Activated CD4-positive, alpha-beta T cell treated with anti-CD3 and anti-CD28 coated beads, Interleukin-2, Interleukin-4, amounts not matched to agents 100 ng/mL and 50 ng/mL, durations not matched to agents 16 hours and 8 hours (primary cell): ENCODE results near the gene PTGS1.

Experiments
- DNase-seq: peaks from one replicate; pipeline ENCODE4 v3.0.0-alpha.2; 2020; ENCODE audit warnings: low spot score

Gene PTGS1

DNA sequence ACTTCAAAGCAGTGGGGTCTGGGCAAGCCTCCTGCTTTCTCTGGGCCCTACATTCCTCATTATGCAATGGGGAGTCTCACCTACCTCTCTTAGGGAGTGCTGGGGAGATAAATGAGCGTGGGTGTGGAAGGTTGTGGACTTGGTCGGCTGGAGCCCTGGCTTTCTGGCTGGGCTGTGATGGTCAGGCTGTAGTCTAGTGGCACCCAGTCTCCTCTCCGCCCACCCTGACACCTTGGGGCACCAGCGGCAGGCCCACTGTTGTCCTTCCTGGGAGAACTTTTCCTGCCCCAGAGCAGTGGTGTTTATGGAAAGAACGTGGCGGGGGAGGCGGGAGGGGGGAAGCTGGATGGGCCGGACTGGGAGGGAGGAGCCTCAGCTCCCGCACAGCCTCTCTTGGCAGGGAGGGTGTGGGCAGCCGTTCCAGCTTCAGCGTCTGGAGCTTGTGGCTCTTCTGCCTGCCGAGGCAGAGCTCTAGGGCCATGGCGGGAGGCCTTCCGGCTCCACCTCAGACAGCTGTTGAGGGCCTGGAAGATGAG lies 4.1 kb downstream of the PTGS1 start:
- no peak for DNase-seq

DNA sequence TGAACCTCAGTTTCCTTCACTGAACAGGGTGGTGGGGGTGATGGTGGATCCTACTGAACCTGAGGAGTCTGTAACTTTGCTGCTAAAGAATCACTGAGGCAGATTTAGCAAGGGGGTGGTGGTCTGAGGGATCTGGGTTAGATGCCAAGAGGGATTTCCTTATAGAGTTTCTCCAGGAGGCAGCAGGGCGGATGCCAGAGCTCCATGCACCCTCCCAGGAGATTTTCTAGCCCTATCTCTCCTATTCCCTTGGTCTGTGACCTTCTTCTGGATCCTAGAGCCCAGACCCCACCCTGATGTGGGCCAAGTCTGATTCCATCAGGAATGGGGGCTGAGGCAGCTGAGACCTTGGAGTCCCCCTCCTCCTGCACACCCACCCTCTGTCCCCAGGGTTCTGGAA lies 6.0 kb downstream of the PTGS1 start:
- no peak for DNase-seq

DNA sequence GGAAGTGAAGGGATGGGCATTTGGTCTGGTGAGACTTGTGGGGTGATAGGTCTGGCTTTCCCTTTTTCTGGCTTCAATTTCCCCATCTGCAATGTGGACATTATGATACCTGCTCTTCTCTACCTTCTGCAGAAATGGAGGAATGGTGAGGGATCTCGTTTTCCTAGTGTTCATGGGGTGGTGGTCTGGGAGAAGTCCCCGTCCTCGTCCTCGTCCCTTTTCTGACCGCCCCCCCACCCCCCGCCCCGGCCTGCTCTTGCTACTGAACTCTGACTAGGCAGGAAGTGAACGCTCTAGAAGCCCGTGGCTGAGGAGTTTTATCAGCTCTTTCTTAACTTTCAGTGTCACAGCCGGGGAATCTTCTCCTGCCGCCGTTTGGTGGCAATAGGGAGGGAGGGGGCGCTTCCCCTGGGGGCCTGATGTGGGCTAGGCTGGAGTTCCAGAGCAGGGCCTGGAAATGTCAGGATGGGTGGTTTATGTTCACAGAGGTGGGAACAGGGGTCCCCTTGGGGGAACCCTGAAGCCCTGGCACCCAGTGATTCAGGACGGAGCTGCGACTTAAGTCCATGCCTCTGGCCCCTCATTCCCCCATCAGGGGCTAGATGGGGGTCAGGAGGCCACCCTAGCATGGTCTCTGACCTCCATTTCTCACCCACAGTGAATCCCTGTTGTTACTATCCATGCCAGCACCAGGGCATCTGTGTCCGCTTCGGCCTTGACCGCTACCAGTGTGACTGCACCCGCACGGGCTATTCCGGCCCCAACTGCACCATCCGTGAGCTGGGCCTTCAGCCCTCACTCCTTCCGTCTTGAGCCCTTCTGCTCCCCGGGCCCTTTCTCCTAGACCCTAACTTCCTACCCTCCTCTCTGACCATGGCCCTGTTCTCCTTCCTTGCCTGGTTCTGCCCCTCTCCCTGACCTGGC lies 6.7 kb downstream of the PTGS1 start:
- DNase-seq: no peak

GRCh38 chr9:122378236-122378635 lies 7.4 kb downstream of the PTGS1 start:
- DNase-seq: no peak

- no peak for DNase-seq
Measured at GRCh38 chr9:122379340-122379739, 8.5 kb downstream of the PTGS1 start.

DNA sequence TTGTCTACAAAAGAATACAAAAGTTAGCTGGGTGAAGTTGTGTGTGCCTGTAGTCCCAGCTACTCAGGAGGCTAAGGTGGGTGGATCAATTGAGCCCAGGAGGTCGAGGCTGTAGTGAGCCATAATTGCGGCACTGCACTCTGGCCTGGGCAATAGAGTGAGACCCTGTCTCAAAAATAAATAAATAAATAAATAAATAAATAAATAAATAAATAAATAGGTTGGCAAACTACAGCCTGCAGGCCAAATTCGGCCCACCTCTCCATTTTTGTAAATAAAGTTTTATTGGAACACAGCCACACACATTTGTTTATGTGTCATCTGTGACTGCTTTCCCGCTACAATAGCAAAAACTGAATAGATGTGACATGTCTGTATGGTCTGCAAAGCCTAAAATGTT lies 9.5 kb downstream of the PTGS1 start:
- no peak for DNase-seq

DNA sequence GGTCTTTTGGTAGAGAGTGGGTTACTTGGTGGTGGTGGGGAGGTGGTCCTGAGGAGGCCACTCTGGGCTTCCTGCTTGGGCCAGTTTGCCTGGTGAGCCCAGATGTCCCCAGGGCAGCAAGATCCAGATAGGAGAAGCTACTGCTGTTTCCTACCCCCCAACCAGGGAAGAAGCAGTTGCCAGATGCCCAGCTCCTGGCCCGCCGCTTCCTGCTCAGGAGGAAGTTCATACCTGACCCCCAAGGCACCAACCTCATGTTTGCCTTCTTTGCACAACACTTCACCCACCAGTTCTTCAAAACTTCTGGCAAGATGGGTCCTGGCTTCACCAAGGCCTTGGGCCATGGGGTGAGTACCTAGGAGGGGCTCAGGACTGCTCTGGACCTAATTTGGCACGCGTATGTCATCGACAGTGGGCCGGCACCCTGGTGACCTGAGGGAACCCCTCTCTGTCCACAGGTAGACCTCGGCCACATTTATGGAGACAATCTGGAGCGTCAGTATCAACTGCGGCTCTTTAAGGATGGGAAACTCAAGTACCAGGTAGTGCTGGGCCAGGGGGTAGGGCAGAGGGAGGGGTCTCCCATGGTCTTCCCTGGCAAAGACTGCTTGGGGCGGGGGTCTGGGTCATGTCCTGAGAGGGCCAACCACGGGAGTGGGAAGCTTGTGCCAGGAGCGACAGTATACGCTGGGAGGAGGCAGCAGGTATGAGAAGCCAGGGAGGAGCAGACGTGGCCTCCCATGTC lies 10.6 kb downstream of the PTGS1 start:
- DNase-seq: no peak

- DNase-seq: no peak
Measured at GRCh38 chr9:122382901-122383850, 12.4 kb downstream of the PTGS1 start.

DNA sequence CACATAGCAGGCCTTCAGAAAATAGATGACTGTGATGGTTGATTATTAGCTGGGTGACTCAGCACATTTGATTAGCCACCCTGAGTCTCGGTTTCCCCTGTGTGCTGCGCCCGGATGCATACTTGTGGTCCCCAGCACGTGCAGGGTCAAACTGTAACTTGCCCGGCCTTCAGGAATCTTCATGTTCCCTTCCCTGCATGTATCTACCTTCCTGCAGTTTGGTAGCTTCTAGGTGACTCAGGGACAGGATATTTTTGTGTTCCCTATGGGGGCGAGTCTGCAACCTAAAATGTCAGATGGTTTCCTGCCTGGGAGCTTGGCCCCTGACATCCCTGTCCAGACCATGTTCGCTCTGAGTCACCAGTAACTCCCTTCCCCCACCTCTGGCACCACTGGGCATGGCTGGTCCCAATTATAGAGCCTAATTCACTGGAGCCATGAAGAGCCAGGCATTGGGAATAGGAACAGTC lies 13.2 kb downstream of the PTGS1 start:
- no peak for DNase-seq

GRCh38 chr9:122386311-122386872 lies 15.6 kb downstream of the PTGS1 start:
- DNase-seq: no peak

DNA sequence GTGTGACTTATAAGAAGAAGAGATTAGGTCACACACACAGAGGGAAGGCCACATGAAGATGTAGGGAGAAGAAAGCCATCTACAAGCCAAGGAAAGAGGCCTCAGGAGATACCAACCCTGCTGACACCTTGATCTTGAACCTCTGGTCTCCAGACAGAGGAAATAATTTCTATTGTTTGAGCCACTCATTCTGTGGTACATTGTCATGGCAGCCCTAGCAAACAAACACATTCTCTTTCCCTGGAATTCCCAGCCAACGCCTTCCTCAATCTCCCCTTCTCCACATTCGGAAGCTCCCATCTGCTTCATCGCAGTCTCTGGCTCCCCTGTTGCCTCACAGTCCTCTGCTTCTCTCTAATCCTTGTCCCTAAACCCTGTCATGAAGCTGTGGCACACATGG lies 16.7 kb downstream of the PTGS1 start:
- no peak for DNase-seq

GRCh38 chr9:122389195-122389594 lies 18.4 kb downstream of the PTGS1 start:
- no peak for DNase-seq

DNA sequence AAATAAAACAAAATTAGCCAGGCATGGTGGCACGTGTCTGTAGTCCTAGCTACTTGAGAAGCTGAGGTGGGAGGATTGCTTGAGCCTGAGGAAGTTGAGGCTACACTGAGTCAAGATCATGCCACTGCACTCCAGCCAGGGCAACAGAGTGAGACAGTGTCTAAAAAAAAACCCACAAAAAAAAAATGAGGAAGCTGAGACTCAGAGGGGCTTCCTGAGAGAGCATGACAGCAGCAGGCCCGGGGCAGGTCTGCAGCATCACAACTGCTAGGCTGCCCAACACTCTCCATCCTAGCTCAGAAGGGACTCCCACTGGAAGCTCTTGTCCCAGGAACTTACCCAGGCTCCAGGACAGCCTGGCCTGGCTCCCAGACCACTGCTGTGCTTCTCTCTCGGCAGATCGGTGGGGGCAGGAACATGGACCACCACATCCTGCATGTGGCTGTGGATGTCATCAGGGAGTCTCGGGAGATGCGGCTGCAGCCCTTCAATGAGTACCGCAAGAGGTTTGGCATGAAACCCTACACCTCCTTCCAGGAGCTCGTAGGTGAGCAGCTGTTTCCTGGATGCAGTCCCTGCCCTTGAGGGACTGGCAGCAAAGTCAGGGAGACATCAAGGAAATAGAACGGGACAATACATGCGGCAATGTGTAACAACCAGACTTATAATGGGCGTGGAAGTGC lies 19.1 kb downstream of the PTGS1 start:
- no peak for DNase-seq

DNA sequence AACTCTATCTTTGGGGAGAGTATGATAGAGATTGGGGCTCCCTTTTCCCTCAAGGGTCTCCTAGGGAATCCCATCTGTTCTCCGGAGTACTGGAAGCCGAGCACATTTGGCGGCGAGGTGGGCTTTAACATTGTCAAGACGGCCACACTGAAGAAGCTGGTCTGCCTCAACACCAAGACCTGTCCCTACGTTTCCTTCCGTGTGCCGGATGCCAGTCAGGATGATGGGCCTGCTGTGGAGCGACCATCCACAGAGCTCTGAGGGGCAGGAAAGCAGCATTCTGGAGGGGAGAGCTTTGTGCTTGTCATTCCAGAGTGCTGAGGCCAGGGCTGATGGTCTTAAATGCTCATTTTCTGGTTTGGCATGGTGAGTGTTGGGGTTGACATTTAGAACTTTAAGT lies 21.5 kb downstream of the PTGS1 start:
- no peak for DNase-seq

DNA sequence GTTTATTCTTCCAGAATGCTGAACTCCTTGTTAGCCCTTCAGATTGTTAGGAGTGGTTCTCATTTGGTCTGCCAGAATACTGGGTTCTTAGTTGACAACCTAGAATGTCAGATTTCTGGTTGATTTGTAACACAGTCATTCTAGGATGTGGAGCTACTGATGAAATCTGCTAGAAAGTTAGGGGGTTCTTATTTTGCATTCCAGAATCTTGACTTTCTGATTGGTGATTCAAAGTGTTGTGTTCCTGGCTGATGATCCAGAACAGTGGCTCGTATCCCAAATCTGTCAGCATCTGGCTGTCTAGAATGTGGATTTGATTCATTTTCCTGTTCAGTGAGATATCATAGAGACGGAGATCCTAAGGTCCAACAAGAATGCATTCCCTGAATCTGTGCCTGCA lies 21.9 kb downstream of the PTGS1 start:
- no peak for DNase-seq

DNA sequence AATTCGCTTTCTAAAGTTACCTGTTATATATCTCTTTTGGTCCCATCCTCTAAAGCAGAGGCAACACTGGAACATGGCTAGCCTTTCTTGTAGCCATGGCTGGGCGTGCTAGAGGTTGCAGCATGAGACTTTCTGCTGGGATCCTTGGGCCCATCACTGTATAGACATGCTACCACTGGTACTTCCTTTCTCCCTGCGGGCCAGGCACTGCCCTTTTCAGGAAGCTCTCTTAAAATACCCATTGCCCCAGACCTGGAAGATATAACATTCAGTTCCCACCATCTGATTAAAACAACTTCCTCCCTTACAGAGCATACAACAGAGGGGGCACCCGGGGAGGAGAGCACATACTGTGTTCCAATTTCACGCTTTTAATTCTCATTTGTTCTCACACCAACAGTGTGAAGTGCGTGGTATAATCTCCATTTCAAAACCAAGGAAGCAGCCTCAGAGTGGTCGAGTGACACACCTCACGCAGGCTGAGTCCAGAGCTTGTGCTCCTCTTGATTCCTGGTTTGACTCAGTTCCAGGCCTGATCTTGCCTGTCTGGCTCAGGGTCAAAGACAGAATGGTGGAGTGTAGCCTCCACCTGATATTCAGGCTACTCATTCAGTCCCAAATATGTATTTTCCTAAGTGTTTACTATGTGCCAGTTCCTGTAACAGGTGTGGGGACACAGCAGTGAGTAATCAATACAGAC lies 22.6 kb downstream of the PTGS1 start:
- no peak for DNase-seq

DNA sequence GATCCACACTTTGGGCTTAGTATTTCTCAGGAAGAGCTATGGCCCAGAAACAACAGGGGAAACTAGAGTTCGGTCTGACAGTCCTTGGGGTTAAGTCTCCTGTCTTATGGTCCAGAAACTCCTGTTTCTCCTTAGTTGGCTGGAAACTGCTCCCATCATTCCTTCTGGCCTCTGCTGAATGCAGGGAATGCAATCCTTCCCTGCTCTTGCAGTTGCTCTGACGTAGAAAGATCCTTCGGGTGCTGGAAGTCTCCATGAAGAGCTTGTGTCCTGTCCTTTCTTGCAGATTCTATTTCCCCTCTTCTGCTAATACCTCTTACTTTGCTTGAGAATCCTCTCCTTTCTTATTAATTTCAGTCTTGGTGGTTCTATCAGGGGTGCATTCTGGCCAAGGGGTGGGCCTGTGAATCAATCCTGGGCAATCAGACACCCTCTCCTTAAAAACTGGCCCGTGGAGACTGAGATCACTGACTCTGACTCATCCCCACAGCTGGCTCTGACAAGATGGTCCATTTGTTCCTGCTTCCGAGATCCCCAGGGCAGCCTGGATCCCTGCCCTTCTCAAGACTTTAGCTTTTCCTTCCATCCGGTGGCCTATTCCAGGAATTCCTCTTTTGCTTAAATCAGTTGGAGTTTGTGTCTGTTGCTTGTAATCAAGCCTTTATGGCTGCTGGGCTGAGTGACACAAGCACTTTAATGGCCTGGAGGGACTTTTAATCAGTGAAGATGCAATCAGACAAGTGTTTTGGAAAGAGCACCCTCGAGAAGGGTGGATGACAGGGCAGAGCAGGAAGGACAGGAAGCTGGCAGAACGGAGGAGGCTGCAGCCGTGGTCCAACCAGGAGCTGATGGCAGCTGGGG lies 23.7 kb downstream of the PTGS1 start:
- no peak for DNase-seq

- DNase-seq: no peak
Measured at GRCh38 chr9:122396614-122397148, 25.9 kb downstream of the PTGS1 start.

- DNase-seq: no peak
Measured at GRCh38 chr9:122397749-122398148, 26.9 kb downstream of the PTGS1 start.
